HG03280 (cell line): ENCODE data around the gene PANX1.

Experiments
- ATAC-seq: cut with Tn5 transposase; IDR thresholded peaks from one replicate; pipeline ENCODE4 v1.9.1; 2021; ENCODE audit warnings: mild to moderate bottlenecking, moderate library complexity; ENCODE audit not compliant: unreplicated experiment

The PANX1 gene

GRCh38 chr11:94129512-94130297, 1.1 kb downstream of the PANX1 start:
- no peak for ATAC-seq

GRCh38 chr11:94130298-94131046, 1.8 kb downstream of the PANX1 start:
- ATAC-seq = no peak

GRCh38 chr11:94131047-94131717, 2.5 kb downstream of the PANX1 start:
- no peak for ATAC-seq

GRCh38 chr11:94131718-94132115, 3.1 kb downstream of the PANX1 start:
- no peak for ATAC-seq

- no peak for ATAC-seq
Measured at GRCh38 chr11:94132152-94132558, 3.5 kb downstream of the PANX1 start.

- no peak for ATAC-seq
Measured at GRCh38 chr11:94132823-94133408, 4.3 kb downstream of the PANX1 start.

- ATAC-seq = no peak
Measured at GRCh38 chr11:94133752-94134151, 5.1 kb downstream of the PANX1 start.

GRCh38 chr11:94134651-94135512, 6.2 kb downstream of the PANX1 start:
- ATAC-seq = peak; percentile 48

GRCh38 chr11:94139416-94139815, 10.8 kb downstream of the PANX1 start:
- no peak for ATAC-seq

GRCh38 chr11:94140154-94140655, 11.6 kb downstream of the PANX1 start:
- no peak for ATAC-seq

- ATAC-seq = no peak
Measured at GRCh38 chr11:94141511-94142307, 13.1 kb downstream of the PANX1 start.

- ATAC-seq = no peak
Measured at GRCh38 chr11:94142308-94143281, 14.0 kb downstream of the PANX1 start.

GRCh38 chr11:94144216-94144615, 15.6 kb downstream of the PANX1 start:
- no peak for ATAC-seq

- no peak for ATAC-seq
Measured at GRCh38 chr11:94144664-94145063, 16.0 kb downstream of the PANX1 start.

- no peak for ATAC-seq
Measured at GRCh38 chr11:94145431-94145830, 16.8 kb downstream of the PANX1 start.

- ATAC-seq = no peak
Measured at GRCh38 chr11:94145916-94146315, 17.3 kb downstream of the PANX1 start.

- ATAC-seq = no peak
Measured at GRCh38 chr11:94147433-94147845, 18.8 kb downstream of the PANX1 start.

GRCh38 chr11:94148189-94148588, 19.5 kb downstream of the PANX1 start:
- no peak for ATAC-seq
